ENCODE measurements around the gene CPE. TPM values are rescaled to one million over a fixed set of nuclear protein-coding genes. Genes with fewer than 3 reads are reported as not detected.

CPE gene
- total RNA-seq, 1 experiment from 2014 or later: 0.92 TPM

DNA sequence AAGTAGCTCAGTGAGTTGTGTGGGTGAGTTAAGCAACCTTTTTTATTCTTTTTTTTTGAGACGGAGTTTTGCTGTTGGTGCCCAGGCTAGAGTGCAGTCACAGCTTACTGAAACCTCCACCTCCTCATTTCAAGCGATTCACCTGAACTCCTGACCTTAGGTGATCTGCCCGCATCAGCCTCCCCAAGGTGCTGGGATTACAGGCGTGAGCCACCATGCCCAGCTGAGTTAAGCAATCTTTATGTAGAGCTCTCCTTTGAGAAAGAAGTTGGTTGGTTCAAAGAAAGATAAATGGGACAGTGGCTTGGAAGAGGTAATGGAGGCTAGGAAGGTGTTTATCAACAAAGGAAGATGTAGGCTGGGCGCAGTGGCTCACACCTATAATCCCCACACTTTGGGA is 48.1 kb upstream of the CPE start:
- in situ Hi-C loops (cut with HindIII; ENCODE audit: low pct_unique_long_range_greater_than_20kb, low sequenced_read_pairs) (no loop called here), intact Hi-C loops (cut with micrococcal nuclease; ENCODE audit: unreplicated experiment) (no loop called here)
- POLR2A ChIA-PET: no interaction called here
- DNase-seq (ENCODE audit: low read depth, low spot score) (no peak), ATAC-seq (no peak)
- CTCF ChIA-PET: no interaction called here
- Histone ChIP-seq H3K27me3 (ENCODE audit: control insufficient read depth, insufficient read depth, low read length) (no peaks in the 10 kb centered on the region), H3K4me1 (ENCODE audit: control insufficient read depth, insufficient read depth, low read length) (peaks cover 2% of the 10 kb centered on the region; the same call in 1 of the 2 replicates), H3K27ac (ENCODE audit: low read length) (no peak overlapping the region), H3K9me3 (ENCODE audit: control insufficient read depth, insufficient read depth, low read depth, low read length) (no peaks in the 10 kb centered on the region), H3K4me3 (ENCODE audit: low read depth in 2 of 2, low read length in 2 of 2) (no peak overlapping the region), H3K36me3 (ENCODE audit: control insufficient read depth, insufficient read depth, low read length) (peaks cover 18% of the 10 kb centered on the region)
- TF ChIP-seq CTCF (IDR thresholded peaks at IDR 0.05): no peak
- no peak for TF ChIP-seq POLR2AphosphoS5 (IDR thresholded peaks at IDR 0.05; ENCODE audit: low read depth, low read length)
- TF ChIP-seq SIN3A (IDR thresholded peaks at IDR 0.05; ENCODE audit: borderline replicate concordance, insufficient read depth, low read depth, low read length): no peak
- TF ChIP-seq TCF7L2 (IDR thresholded peaks at IDR 0.05; ENCODE audit: low read depth, low read length): no peak
- TF ChIP-seq REST (IDR thresholded peaks at IDR 0.05; ENCODE audit: insufficient read depth in 1 of 2, low read depth in 2 of 2, low read length in 1 of 2): no peak
- no TSS peak for BruUV-seq (replicated peaks)

- Histone ChIP-seq H3K27ac (ENCODE audit: low read length) (no peak overlapping the region), H3K4me3 (ENCODE audit: low read depth in 2 of 2, low read length in 2 of 2) (no peak overlapping the region), H3K4me1 (ENCODE audit: control insufficient read depth, insufficient read depth, low read length) (peaks cover 2% of the 10 kb centered on the region; the same call in 1 of the 2 replicates), H3K9me3 (ENCODE audit: control insufficient read depth, insufficient read depth, low read depth, low read length) (no peaks in the 10 kb centered on the region), H3K27me3 (ENCODE audit: control insufficient read depth, insufficient read depth, low read length) (no peaks in the 10 kb centered on the region), H3K36me3 (ENCODE audit: control insufficient read depth, insufficient read depth, low read length) (peaks cover 21% of the 10 kb centered on the region)
- BruUV-seq (replicated peaks): no TSS peak
- in situ Hi-C loops (cut with HindIII; ENCODE audit: low pct_unique_long_range_greater_than_20kb, low sequenced_read_pairs): no loop called here
- DNase-seq (ENCODE audit: low read depth, low spot score): no peak
- ChIA-PET CTCF (no interaction called here), POLR2A (no interaction called here)
- no peak for ATAC-seq
- intact Hi-C loops (cut with micrococcal nuclease; ENCODE audit: unreplicated experiment): no loop called here
- TF ChIP-seq CTCF (IDR thresholded peaks at IDR 0.05): no peak
- TF ChIP-seq REST (IDR thresholded peaks at IDR 0.05; ENCODE audit: insufficient read depth in 1 of 2, low read depth in 2 of 2, low read length in 1 of 2): no peak
- no peak for TF ChIP-seq TCF7L2 (IDR thresholded peaks at IDR 0.05; ENCODE audit: low read depth, low read length)
- TF ChIP-seq POLR2AphosphoS5 (IDR thresholded peaks at IDR 0.05; ENCODE audit: low read depth, low read length): no peak
- no peak for TF ChIP-seq SIN3A (IDR thresholded peaks at IDR 0.05; ENCODE audit: borderline replicate concordance, insufficient read depth, low read depth, low read length)
Measured at GRCh38 chr4:165331359-165331758, 47.4 kb upstream of the CPE start.

Data from Panc1 (cell line).